GM12878 (cell line): ENCODE measurements around the gene NAV1. TPM values are rescaled to one million over a fixed set of nuclear protein-coding genes. Genes with fewer than 3 reads are reported as not detected.

Experiments
- ATAC-seq: fragments of 200-7000 bp; cut with Tn5 transposase; 3 replicates; pipeline ENCODE4 v1.9.1; 2020; ENCODE audit warnings: mild to moderate bottlenecking, moderate library complexity
- BruUV-seq: library from RNA; stranded (reverse); fragments of 400-500 nt; replicated peaks from 2 replicates; lab custom pipeline; 2021; lab: Mats Ljungman, UMichigan
- CTCF ChIA-PET: fragments of 300-600 bp; sonication (Branson Sonifier 250); formaldehyde crosslinking; extraction: SDS; loops from one replicate; lab custom pipeline; 2021; ENCODE audit warnings: inconsistent platforms; lab: Yijun Ruan, JAX
- POLR2A ChIA-PET: fragments of 350-600 bp; formaldehyde crosslinking; extraction: SDS; loops from one replicate; lab custom pipeline; 2021; ENCODE audit warnings: inconsistent platforms; lab: Charles Lee
- RAD21 ChIA-PET: fragments of 300-600 bp; sonication (Branson Sonifier 250); formaldehyde crosslinking; loops from one replicate; lab custom pipeline; 2023; ENCODE audit warnings: antibody characterized with exemption; ENCODE audit not compliant: unreplicated experiment; lab: Charles Lee
- SMC1A ChIA-PET: fragments of 300-600 bp; sonication (Branson Sonifier 250); formaldehyde crosslinking; loops from one replicate; lab custom pipeline; 2023; ENCODE audit not compliant: unreplicated experiment, uncharacterized antibody; lab: Charles Lee
- DNase-seq: peaks from one replicate; pipeline ENCODE4 v3.0.0-alpha.2; 2011; ENCODE audit warnings: low read depth, low spot score
- FAIRE-seq: peaks from 3 replicates; lab custom pipeline; 2011; peaks lifted over from hg19 to GRCh38; lab: Jason Lieb, UNC
- H2AFZ ChIP-seq: 2 replicates; pipeline ENCODE4 v1.6.0; 2011; ENCODE audit warnings: low read depth, low read length, control low read depth; ENCODE audit not compliant: control insufficient read depth
- H3K27ac ChIP-seq: 2 replicates; pipeline ENCODE4 v1.5.1; 2011; ENCODE audit warnings: control low read depth; ENCODE audit not compliant: control insufficient read depth, insufficient read depth
- H3K27me3 ChIP-seq, 2 experiments: replicated peaks in 1 of 2; 2 replicates each; pipeline versions ENCODE4 v1.6.0 to v1.6.1; 2011; ENCODE audit warnings: low read length in 1 of 2; ENCODE audit not compliant: control insufficient read depth in 2 of 2, insufficient read depth in 2 of 2
- H3K36me3 ChIP-seq, 2 experiments: 2 replicates each; pipeline ENCODE4 v1.5.1; 2011; ENCODE audit warnings: low read length in 1 of 2; ENCODE audit not compliant: control insufficient read depth in 2 of 2, insufficient read depth in 2 of 2
- H3K4me1 ChIP-seq: 2 replicates; pipeline ENCODE4 v1.6.1; 2011; ENCODE audit warnings: mild to moderate bottlenecking, low read length, moderate library complexity, mixed read lengths; ENCODE audit not compliant: control insufficient read depth, insufficient read depth
- H3K4me2 ChIP-seq: 2 replicates; pipeline ENCODE4 v1.6.0; 2011; ENCODE audit warnings: control low read depth; ENCODE audit not compliant: control insufficient read depth, insufficient read depth
- H3K4me3 ChIP-seq: fragments of 200-600 bp; sonication (generic); 2 replicates; pipeline ENCODE4 v1.5.1; 2016
- H3K79me2 ChIP-seq: 2 replicates; pipeline ENCODE4 v1.6.0; 2011; ENCODE audit warnings: low read length; ENCODE audit not compliant: control insufficient read depth, insufficient read depth
- H3K9ac ChIP-seq: 2 replicates; pipeline ENCODE4 v1.8.0; 2011; ENCODE audit warnings: low read length, control low read depth, mixed read lengths; ENCODE audit not compliant: control insufficient read depth, insufficient read depth
- H3K9me3 ChIP-seq: replicated peaks from 3 replicates; pipeline ENCODE4 v1.5.1; 2011; ENCODE audit warnings: mild to moderate bottlenecking, low read length; ENCODE audit not compliant: control insufficient read depth, insufficient read depth
- H4K20me1 ChIP-seq: 2 replicates; pipeline ENCODE4 v1.6.0; 2011; ENCODE audit not compliant: control insufficient read depth, insufficient read depth
- BACH1 ChIP-seq: fragments of 450-650 bp; IDR thresholded peaks from 2 replicates; pipeline ENCODE4 v1.6.1; 2017; ENCODE audit warnings: mild to moderate bottlenecking, borderline replicate concordance
- HCFC1 ChIP-seq: fragments of 150-350 bp; IDR thresholded peaks from 2 replicates; pipeline ENCODE4 v1.6.1; 2014; ENCODE audit warnings: low read length
- KAT2A ChIP-seq: conservative IDR thresholded peaks from 2 replicates; pipeline ENCODE4 v1.6.1; 2011; ENCODE audit warnings: low read depth, low read length; ENCODE audit not compliant: control insufficient read depth
- KDM1A ChIP-seq: fragments of 200-600 bp; sonication (generic); IDR thresholded peaks from 2 replicates; pipeline ENCODE4 v1.6.1; 2016; ENCODE audit warnings: borderline replicate concordance
- NBN ChIP-seq: fragments of 450-650 bp; IDR thresholded peaks from 2 replicates; pipeline ENCODE4 v1.6.1; 2016
- POLR2A ChIP-seq: IDR thresholded peaks from 2 replicates; pipeline ENCODE4 v1.6.1; 2011; ENCODE audit warnings: low read depth, mild to moderate bottlenecking, low read length
- RAD21 ChIP-seq: IDR thresholded peaks from 2 replicates; pipeline ENCODE4 v1.6.1; 2011; ENCODE audit warnings: mild to moderate bottlenecking, low read depth, low read length, moderate library complexity; ENCODE audit not compliant: insufficient read depth
- SMARCA5 ChIP-seq: fragments of 450-650 bp; IDR thresholded peaks from 2 replicates; pipeline ENCODE4 v1.6.1; 2017; ENCODE audit warnings: mild to moderate bottlenecking
- SPI1 ChIP-seq: IDR thresholded peaks from 2 replicates; pipeline ENCODE4 v1.6.1; 2011; ENCODE audit warnings: low read depth, mild to moderate bottlenecking, low read length, moderate library complexity, borderline replicate concordance; ENCODE audit not compliant: insufficient read depth
- STAT1 ChIP-seq: fragments of 450-650 bp; conservative IDR thresholded peaks from 2 replicates; pipeline ENCODE4 v1.6.1; 2014; ENCODE audit warnings: antibody characterized with exemption, mild to moderate bottlenecking
- TBL1XR1 ChIP-seq: IDR thresholded peaks from 2 replicates; pipeline ENCODE4 v1.6.1; 2012; ENCODE audit warnings: low read depth, low read length, improper control_type of control experiment
- WGBS: methylation state at CpG from one replicate; pipeline ENCODE4 v1.1.6; 2016; ENCODE audit warnings: low lambda C conversion rate; ENCODE audit not compliant: insufficient replicate concordance, insufficient coverage; ENCODE audit errors: missing lambda C conversion rate; 5-methylcytosine and 5-hydroxymethylcytosine counted together
- in situ Hi-C: fragments of 300-500 bp; cut with MboI; formaldehyde crosslinking; loops from 9 replicates; pipeline ENCODE4 v1.14.3; 2018; ENCODE audit warnings: mixed read lengths
- intact Hi-C: fragments of 100-400 bp; cut with micrococcal nuclease; formaldehyde crosslinking; loops from one replicate; pipeline ENCODE4 v1.14.2; 2022; ENCODE audit not compliant: unreplicated experiment
- polyA plus RNA-seq, 11 experiments: library from polyadenylated mRNA; depleted of rRNA in 4 of 11; unstranded in 6 of 11; stranded (reverse) in 5 of 11; fragments of >200 nt; fragmentation: Nextera tagmentation in 4 of 11; fragmentation: Illumina TruSeq in 1 of 11; extraction: Ambion mirVana in 4 of 11; extraction: Trizol in 1 of 11; gene quantifications; 1 replicate in 1 of 11; 2 replicates in 10 of 11; pipeline versions ENCODE4 v1.2.1 to v1.2.3, GENCODE V29; 2011 to 2016; ENCODE audit warnings: inconsistent platforms in 2 of 11, missing spikeins in 2 of 11, low read depth in 1 of 11
- total RNA-seq, 4 experiments: library from RNA; depleted of rRNA in 3 of 4; stranded (reverse); fragments of >200 nt in 3 of 4; fragmentation: Illumina TruSeq in 1 of 4; extraction: Trizol in 1 of 4; gene quantifications; 2 replicates each; pipeline versions ENCODE4 v1.2.1 to v1.2.3, GENCODE V29; 2013 to 2021
- TF ChIP-seq, protein P1 (sequence below): fragments of 450-650 bp; IDR thresholded peaks from 2 replicates; pipeline ENCODE4 v1.6.1; 2014; ENCODE audit warnings: mild to moderate bottlenecking
- TF ChIP-seq, protein P2 (sequence below): fragments of 150-350 bp; IDR thresholded peaks from 2 replicates; pipeline ENCODE4 v1.6.1; 2014; ENCODE audit warnings: mild to moderate bottlenecking, low read depth, low read length
- TF ChIP-seq, protein P3 (sequence below): IDR thresholded peaks from 2 replicates; pipeline ENCODE4 v1.6.1; 2011; ENCODE audit warnings: low read depth, mild to moderate bottlenecking, low read length, moderate library complexity, borderline replicate concordance; ENCODE audit errors: extremely low read depth

NAV1 gene
- total and polyA plus RNA-seq, 10 of the 15 experiments (the other 5 are each of a cell fraction or from before 2014, with no cell fraction given): 0.04 to 1.3 (median 0.36) TPM

DNA sequence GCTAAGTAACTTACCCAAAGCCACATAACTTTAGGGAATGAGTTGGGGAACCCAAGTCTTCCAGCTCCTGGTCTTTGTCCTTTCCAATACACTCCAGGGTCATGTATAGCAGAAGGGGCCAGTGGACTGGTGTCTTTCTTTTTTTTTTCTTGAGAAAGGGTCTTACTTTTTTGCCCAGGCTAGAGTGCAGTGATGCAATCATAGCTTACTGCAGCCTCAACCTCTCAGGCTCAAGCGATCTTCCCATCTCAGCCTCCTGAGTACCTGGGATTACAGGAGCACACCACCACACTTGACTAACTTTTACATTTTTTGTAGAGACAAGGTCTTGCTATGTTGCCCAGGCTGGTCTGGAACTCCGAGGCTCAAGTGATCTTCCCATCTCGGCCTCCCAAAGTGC is 12.2 kb downstream of the NAV1 start (continued):
- TF ChIP-seq, protein P1, sequence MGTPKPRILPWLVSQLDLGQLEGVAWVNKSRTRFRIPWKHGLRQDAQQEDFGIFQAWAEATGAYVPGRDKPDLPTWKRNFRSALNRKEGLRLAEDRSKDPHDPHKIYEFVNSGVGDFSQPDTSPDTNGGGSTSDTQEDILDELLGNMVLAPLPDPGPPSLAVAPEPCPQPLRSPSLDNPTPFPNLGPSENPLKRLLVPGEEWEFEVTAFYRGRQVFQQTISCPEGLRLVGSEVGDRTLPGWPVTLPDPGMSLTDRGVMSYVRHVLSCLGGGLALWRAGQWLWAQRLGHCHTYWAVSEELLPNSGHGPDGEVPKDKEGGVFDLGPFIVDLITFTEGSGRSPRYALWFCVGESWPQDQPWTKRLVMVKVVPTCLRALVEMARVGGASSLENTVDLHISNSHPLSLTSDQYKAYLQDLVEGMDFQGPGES: no peak
- TF ChIP-seq, protein P2, sequence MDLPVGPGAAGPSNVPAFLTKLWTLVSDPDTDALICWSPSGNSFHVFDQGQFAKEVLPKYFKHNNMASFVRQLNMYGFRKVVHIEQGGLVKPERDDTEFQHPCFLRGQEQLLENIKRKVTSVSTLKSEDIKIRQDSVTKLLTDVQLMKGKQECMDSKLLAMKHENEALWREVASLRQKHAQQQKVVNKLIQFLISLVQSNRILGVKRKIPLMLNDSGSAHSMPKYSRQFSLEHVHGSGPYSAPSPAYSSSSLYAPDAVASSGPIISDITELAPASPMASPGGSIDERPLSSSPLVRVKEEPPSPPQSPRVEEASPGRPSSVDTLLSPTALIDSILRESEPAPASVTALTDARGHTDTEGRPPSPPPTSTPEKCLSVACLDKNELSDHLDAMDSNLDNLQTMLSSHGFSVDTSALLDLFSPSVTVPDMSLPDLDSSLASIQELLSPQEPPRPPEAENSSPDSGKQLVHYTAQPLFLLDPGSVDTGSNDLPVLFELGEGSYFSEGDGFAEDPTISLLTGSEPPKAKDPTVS: no peak
- no peak for TF ChIP-seq NBN
- no peak for TF ChIP-seq POLR2A
- TF ChIP-seq SPI1: no peak
- TF ChIP-seq SMARCA5: no peak
- TF ChIP-seq, protein P3, sequence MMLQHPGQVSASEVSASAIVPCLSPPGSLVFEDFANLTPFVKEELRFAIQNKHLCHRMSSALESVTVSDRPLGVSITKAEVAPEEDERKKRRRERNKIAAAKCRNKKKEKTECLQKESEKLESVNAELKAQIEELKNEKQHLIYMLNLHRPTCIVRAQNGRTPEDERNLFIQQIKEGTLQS: no peak
- no peak for TF ChIP-seq BACH1

DNA sequence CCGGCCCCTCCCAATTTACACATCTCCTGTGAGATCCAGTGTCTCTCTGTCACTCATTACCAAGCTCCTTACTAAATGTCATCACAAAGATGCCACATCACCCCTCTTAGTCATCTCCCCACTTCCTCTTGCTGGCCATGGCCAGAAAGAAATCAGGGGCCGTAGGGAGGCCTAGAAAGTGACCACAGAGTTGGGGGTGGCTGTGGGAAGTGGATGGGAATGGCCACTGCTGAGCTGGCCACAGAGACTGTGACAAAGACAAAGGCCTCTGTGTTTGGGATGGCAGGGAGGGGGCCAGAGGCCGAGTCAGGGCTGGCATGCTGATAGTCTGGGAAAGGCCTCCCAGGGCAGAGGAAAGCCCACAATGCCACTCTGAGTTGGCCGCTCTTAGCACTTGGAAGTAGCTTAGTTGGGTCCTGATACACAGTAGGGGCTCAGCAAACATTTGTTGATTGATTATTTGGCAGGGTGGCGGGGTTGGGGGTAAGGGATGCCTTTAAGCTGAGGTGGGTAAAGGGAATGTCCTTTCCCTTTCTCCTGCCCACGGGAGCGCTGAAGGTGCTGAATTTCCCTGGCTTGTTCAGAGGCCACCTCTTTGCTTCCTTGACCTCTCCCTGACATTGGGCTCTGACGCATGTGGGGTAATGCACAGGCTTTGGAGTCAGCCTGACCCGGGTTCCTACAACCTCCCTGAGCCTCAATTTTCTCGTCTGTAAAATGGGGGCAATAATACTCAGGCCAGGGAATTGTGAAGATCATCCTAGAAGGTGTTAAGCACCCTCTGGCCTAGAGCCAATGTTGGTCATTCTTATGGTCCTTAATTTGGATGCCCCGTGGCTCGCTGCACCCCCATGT is 13.2 kb downstream of the NAV1 start:
- FAIRE-seq (no peak), DNase-seq (no peak), ATAC-seq (peak; percentile 44)
- no peaks in the 10 kb centered on the region for H3K79me2 ChIP-seq
- H3K4me2 ChIP-seq: no peak overlapping the region
- WGBS: 45% methylated on average over 12 of the region's 12 CpGs
- H4K20me1 ChIP-seq: no peaks in the 10 kb centered on the region
- POLR2A ChIA-PET: interaction anchor here (0.5 kb wide), 1 partner anchor 1288 kb away, joined by 3 read pairs; no protein-coding TSS in a partner anchor
- H3K27ac ChIP-seq: no peak overlapping the region
- peaks cover 0 to 1% of the 10 kb centered on the region in 2 experiments; a peak in 1 of 4 replicates for H3K27me3 ChIP-seq
- RAD21 ChIA-PET: interaction anchor here (1.4 to 1.6 kb wide), 2 partner anchors 16 to 157 kb away, joined by 3 to 5 read pairs; no protein-coding TSS in a partner anchor
- H2AFZ ChIP-seq: no peak overlapping the region
- no peaks in the 10 kb centered on the region for H3K9me3 ChIP-seq
- no peaks in the 10 kb centered on the region for H3K4me1 ChIP-seq
- H3K36me3 ChIP-seq: no peaks in the 10 kb centered on the region
- intact Hi-C loops (no loop called here), in situ Hi-C loops (no loop called here)
- TF ChIP-seq SPI1: peak; percentile 33; the same call in 1 of the 2 replicates
- TF ChIP-seq HCFC1: no peak
- no peak for TF ChIP-seq KDM1A
- TF ChIP-seq TBL1XR1: no peak
- no peak for TF ChIP-seq KAT2A
- TF ChIP-seq RAD21: no peak
- TF ChIP-seq STAT1: no peak
- no peak overlapping the region for H3K4me3 ChIP-seq
- CTCF ChIA-PET: interaction anchor here (0.9 to 2.9 kb wide), 4 partner anchors 8 to 116 kb away, joined by 3 to 18 read pairs (median 5); no protein-coding TSS in a partner anchor
- SMC1A ChIA-PET: interaction anchor here (1.5 kb wide), 1 partner anchor 71 kb away, joined by 4 read pairs; no protein-coding TSS in a partner anchor
- no TSS peak for BruUV-seq
- no peak overlapping the region for H3K9ac ChIP-seq
